ENCODE data around the gene GRIP1.

- TF ChIP-seq, protein P1, sequence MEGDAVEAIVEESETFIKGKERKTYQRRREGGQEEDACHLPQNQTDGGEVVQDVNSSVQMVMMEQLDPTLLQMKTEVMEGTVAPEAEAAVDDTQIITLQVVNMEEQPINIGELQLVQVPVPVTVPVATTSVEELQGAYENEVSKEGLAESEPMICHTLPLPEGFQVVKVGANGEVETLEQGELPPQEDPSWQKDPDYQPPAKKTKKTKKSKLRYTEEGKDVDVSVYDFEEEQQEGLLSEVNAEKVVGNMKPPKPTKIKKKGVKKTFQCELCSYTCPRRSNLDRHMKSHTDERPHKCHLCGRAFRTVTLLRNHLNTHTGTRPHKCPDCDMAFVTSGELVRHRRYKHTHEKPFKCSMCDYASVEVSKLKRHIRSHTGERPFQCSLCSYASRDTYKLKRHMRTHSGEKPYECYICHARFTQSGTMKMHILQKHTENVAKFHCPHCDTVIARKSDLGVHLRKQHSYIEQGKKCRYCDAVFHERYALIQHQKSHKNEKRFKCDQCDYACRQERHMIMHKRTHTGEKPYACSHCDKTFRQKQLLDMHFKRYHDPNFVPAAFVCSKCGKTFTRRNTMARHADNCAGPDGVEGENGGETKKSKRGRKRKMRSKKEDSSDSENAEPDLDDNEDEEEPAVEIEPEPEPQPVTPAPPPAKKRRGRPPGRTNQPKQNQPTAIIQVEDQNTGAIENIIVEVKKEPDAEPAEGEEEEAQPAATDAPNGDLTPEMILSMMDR (IDR thresholded peaks at IDR 0.05) = no peak
- TF ChIP-seq ZFX (IDR thresholded peaks at IDR 0.05; ENCODE audit: borderline replicate concordance) = no peak
Measured at GRCh38 chr12:66674495-66675122, 4.3 kb downstream of the GRIP1 start.

All from 22Rv1 (cell line).